ENCODE results near the gene MGAT4A.

MGAT4A gene

GRCh38 chr2:98658816-98659490, 72.0 kb downstream of the MGAT4A start:
- Histone ChIP-seq H3K9me3 (ENCODE audit: control insufficient read depth, low read length) (no peaks in the 10 kb centered on the region), H3K9ac (ENCODE audit: low read length) (no peak overlapping the region), H3K27me3 (ENCODE audit: control insufficient read depth, insufficient read depth, low read length) (no peaks in the 10 kb centered on the region), H3K36me3 (ENCODE audit: control insufficient read depth, insufficient read depth, low read length) (no peaks in the 10 kb centered on the region), H3K4me3 (ENCODE audit: low read length) (no peak overlapping the region), H3K4me1 (ENCODE audit: control insufficient read depth, insufficient read depth, low read length) (no peaks in the 10 kb centered on the region)

GRCh38 chr2:98656800-98657199, 74.1 kb downstream of the MGAT4A start:
- H3K9me3 ChIP-seq (ENCODE audit: control insufficient read depth, low read length), result no peaks in the 10 kb centered on the region
- H3K36me3 ChIP-seq (ENCODE audit: control insufficient read depth, insufficient read depth, low read length), result no peaks in the 10 kb centered on the region
- no peaks in the 10 kb centered on the region for H3K27me3 ChIP-seq (ENCODE audit: control insufficient read depth, insufficient read depth, low read length)
- no peak overlapping the region for H3K9ac ChIP-seq (ENCODE audit: low read length)
- H3K4me1 ChIP-seq (ENCODE audit: control insufficient read depth, insufficient read depth, low read length), result no peaks in the 10 kb centered on the region
- no peak overlapping the region for H3K4me3 ChIP-seq (ENCODE audit: low read length)

GRCh38 chr2:98654699-98655495, 76.0 kb downstream of the MGAT4A start:
- no peak overlapping the region for H3K4me3 ChIP-seq (ENCODE audit: low read length)
- H3K27me3 ChIP-seq (ENCODE audit: control insufficient read depth, insufficient read depth, low read length), result no peaks in the 10 kb centered on the region
- no peaks in the 10 kb centered on the region for H3K36me3 ChIP-seq (ENCODE audit: control insufficient read depth, insufficient read depth, low read length)
- no peaks in the 10 kb centered on the region for H3K9me3 ChIP-seq (ENCODE audit: control insufficient read depth, low read length)
- H3K9ac ChIP-seq (ENCODE audit: low read length), result no peak overlapping the region
- no peaks in the 10 kb centered on the region for H3K4me1 ChIP-seq (ENCODE audit: control insufficient read depth, insufficient read depth, low read length)

GRCh38 chr2:98650998-98651397, 79.9 kb downstream of the MGAT4A start:
- Histone ChIP-seq H3K27me3 (ENCODE audit: control insufficient read depth, insufficient read depth, low read length) (no peaks in the 10 kb centered on the region), H3K9me3 (ENCODE audit: control insufficient read depth, low read length) (no peaks in the 10 kb centered on the region), H3K36me3 (ENCODE audit: control insufficient read depth, insufficient read depth, low read length) (no peaks in the 10 kb centered on the region), H3K4me1 (ENCODE audit: control insufficient read depth, insufficient read depth, low read length) (no peaks in the 10 kb centered on the region), H3K4me3 (ENCODE audit: low read length) (no peak overlapping the region), H3K9ac (ENCODE audit: low read length) (no peak overlapping the region)

GRCh38 chr2:98649992-98650375, 80.9 kb downstream of the MGAT4A start:
- no peaks in the 10 kb centered on the region for H3K9me3 ChIP-seq (ENCODE audit: control insufficient read depth, low read length)
- no peak overlapping the region for H3K9ac ChIP-seq (ENCODE audit: low read length)
- H3K27me3 ChIP-seq (ENCODE audit: control insufficient read depth, insufficient read depth, low read length), result no peaks in the 10 kb centered on the region
- H3K4me3 ChIP-seq (ENCODE audit: low read length), result no peak overlapping the region
- H3K36me3 ChIP-seq (ENCODE audit: control insufficient read depth, insufficient read depth, low read length), result no peaks in the 10 kb centered on the region
- H3K4me1 ChIP-seq (ENCODE audit: control insufficient read depth, insufficient read depth, low read length), result no peaks in the 10 kb centered on the region

- H3K4me3 ChIP-seq (ENCODE audit: low read length), result no peak overlapping the region
- H3K9me3 ChIP-seq (ENCODE audit: control insufficient read depth, low read length), result no peaks in the 10 kb centered on the region
- H3K36me3 ChIP-seq (ENCODE audit: control insufficient read depth, insufficient read depth, low read length), result no peaks in the 10 kb centered on the region
- H3K9ac ChIP-seq (ENCODE audit: low read length), result no peak overlapping the region
- no peaks in the 10 kb centered on the region for H3K27me3 ChIP-seq (ENCODE audit: control insufficient read depth, insufficient read depth, low read length)
- no peaks in the 10 kb centered on the region for H3K4me1 ChIP-seq (ENCODE audit: control insufficient read depth, insufficient read depth, low read length)
Observed at GRCh38 chr2:98649135-98649991, 81.6 kb downstream of the MGAT4A start.

GRCh38 chr2:98648451-98648850, 82.5 kb downstream of the MGAT4A start:
- H3K36me3 ChIP-seq (ENCODE audit: control insufficient read depth, insufficient read depth, low read length), result no peaks in the 10 kb centered on the region
- H3K4me1 ChIP-seq (ENCODE audit: control insufficient read depth, insufficient read depth, low read length), result no peaks in the 10 kb centered on the region
- no peak overlapping the region for H3K9ac ChIP-seq (ENCODE audit: low read length)
- no peak overlapping the region for H3K4me3 ChIP-seq (ENCODE audit: low read length)
- H3K27me3 ChIP-seq (ENCODE audit: control insufficient read depth, insufficient read depth, low read length), result no peaks in the 10 kb centered on the region
- no peaks in the 10 kb centered on the region for H3K9me3 ChIP-seq (ENCODE audit: control insufficient read depth, low read length)

GRCh38 chr2:98647636-98648035, 83.3 kb downstream of the MGAT4A start:
- H3K9ac ChIP-seq (ENCODE audit: low read length), result no peak overlapping the region
- H3K9me3 ChIP-seq (ENCODE audit: control insufficient read depth, low read length), result no peaks in the 10 kb centered on the region
- no peak overlapping the region for H3K4me3 ChIP-seq (ENCODE audit: low read length)
- no peaks in the 10 kb centered on the region for H3K36me3 ChIP-seq (ENCODE audit: control insufficient read depth, insufficient read depth, low read length)
- no peaks in the 10 kb centered on the region for H3K27me3 ChIP-seq (ENCODE audit: control insufficient read depth, insufficient read depth, low read length)
- H3K4me1 ChIP-seq (ENCODE audit: control insufficient read depth, insufficient read depth, low read length), result no peaks in the 10 kb centered on the region

GRCh38 chr2:98643496-98644100, 87.3 kb downstream of the MGAT4A start:
- Histone ChIP-seq H3K9me3 (ENCODE audit: control insufficient read depth, low read length) (no peaks in the 10 kb centered on the region), H3K4me1 (ENCODE audit: control insufficient read depth, insufficient read depth, low read length) (no peaks in the 10 kb centered on the region), H3K36me3 (ENCODE audit: control insufficient read depth, insufficient read depth, low read length) (no peaks in the 10 kb centered on the region), H3K4me3 (ENCODE audit: low read length) (no peak overlapping the region), H3K9ac (ENCODE audit: low read length) (no peak overlapping the region), H3K27me3 (ENCODE audit: control insufficient read depth, insufficient read depth, low read length) (no peaks in the 10 kb centered on the region)

GRCh38 chr2:98637401-98638147, 93.4 kb downstream of the MGAT4A start:
- Histone ChIP-seq H3K36me3 (ENCODE audit: control insufficient read depth, insufficient read depth, low read length) (no peaks in the 10 kb centered on the region), H3K4me1 (ENCODE audit: control insufficient read depth, insufficient read depth, low read length) (no peaks in the 10 kb centered on the region), H3K9ac (ENCODE audit: low read length) (no peak overlapping the region), H3K4me3 (ENCODE audit: low read length) (no peak overlapping the region), H3K9me3 (ENCODE audit: control insufficient read depth, low read length) (no peaks in the 10 kb centered on the region), H3K27me3 (ENCODE audit: control insufficient read depth, insufficient read depth, low read length) (no peaks in the 10 kb centered on the region)

- Histone ChIP-seq H3K27me3 (ENCODE audit: control insufficient read depth, insufficient read depth, low read length) (no peaks in the 10 kb centered on the region), H3K36me3 (ENCODE audit: control insufficient read depth, insufficient read depth, low read length) (no peaks in the 10 kb centered on the region), H3K4me1 (ENCODE audit: control insufficient read depth, insufficient read depth, low read length) (no peaks in the 10 kb centered on the region), H3K9ac (ENCODE audit: low read length) (no peak overlapping the region), H3K4me3 (ENCODE audit: low read length) (no peak overlapping the region), H3K9me3 (ENCODE audit: control insufficient read depth, low read length) (no peaks in the 10 kb centered on the region)
Observed at GRCh38 chr2:98634406-98635092, 96.4 kb downstream of the MGAT4A start.
